WTC11 (cell line): ENCODE data around the gene SLC47A2. TPM values are rescaled to one million over a fixed set of nuclear protein-coding genes. Genes with fewer than 3 reads are reported as not detected.

Experiments
- FOXJ3 ChIP-seq: sonication (generic); formaldehyde crosslinking; IDR thresholded peaks from 2 replicates; pipeline ENCODE4 v1.9.0; 2021; ENCODE audit warnings: missing genetic modification reagents, mild to moderate bottlenecking, borderline replicate concordance
- total RNA-seq: library from RNA; stranded (reverse); gene quantifications from 3 replicates; pipeline ENCODE4 v1.2.3, GENCODE V29; 2021
- TF ChIP-seq, protein P1 (sequence below): sonication (generic); formaldehyde crosslinking; IDR thresholded peaks from 2 replicates; pipeline ENCODE4 v1.8.0; 2023; ENCODE audit warnings: missing genetic modification reagents, mild to moderate bottlenecking, borderline replicate concordance

The SLC47A2 gene
- total RNA-seq, 1 experiment from 2014 or later, result not detected

DNA sequence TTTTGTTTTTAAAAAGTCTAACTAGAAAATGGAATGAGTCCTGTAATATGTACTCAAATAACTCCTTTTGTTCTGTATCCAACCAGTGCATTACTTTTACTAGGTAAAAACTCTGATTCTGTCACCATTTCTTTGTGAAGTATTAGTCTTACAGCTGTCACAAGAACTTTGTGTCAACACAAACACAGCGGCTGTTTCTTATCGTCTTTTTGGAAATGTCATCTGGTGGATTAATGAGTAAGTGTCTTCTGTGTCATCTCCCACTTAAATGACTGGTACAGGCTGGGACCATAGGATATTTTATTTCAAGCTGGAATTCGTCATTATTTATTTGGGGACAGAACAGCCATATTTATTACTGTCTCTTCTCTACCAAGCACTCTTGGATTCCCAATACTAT, 86.9 kb downstream of the SLC47A2 start (continued):
- TF ChIP-seq, protein P1, sequence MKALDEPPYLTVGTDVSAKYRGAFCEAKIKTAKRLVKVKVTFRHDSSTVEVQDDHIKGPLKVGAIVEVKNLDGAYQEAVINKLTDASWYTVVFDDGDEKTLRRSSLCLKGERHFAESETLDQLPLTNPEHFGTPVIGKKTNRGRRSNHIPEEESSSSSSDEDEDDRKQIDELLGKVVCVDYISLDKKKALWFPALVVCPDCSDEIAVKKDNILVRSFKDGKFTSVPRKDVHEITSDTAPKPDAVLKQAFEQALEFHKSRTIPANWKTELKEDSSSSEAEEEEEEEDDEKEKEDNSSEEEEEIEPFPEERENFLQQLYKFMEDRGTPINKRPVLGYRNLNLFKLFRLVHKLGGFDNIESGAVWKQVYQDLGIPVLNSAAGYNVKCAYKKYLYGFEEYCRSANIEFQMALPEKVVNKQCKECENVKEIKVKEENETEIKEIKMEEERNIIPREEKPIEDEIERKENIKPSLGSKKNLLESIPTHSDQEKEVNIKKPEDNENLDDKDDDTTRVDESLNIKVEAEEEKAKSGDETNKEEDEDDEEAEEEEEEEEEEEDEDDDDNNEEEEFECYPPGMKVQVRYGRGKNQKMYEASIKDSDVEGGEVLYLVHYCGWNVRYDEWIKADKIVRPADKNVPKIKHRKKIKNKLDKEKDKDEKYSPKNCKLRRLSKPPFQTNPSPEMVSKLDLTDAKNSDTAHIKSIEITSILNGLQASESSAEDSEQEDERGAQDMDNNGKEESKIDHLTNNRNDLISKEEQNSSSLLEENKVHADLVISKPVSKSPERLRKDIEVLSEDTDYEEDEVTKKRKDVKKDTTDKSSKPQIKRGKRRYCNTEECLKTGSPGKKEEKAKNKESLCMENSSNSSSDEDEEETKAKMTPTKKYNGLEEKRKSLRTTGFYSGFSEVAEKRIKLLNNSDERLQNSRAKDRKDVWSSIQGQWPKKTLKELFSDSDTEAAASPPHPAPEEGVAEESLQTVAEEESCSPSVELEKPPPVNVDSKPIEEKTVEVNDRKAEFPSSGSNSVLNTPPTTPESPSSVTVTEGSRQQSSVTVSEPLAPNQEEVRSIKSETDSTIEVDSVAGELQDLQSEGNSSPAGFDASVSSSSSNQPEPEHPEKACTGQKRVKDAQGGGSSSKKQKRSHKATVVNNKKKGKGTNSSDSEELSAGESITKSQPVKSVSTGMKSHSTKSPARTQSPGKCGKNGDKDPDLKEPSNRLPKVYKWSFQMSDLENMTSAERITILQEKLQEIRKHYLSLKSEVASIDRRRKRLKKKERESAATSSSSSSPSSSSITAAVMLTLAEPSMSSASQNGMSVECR (CRISPR knock-in tag), result no peak
- no peak for TF ChIP-seq FOXJ3 (CRISPR knock-in tag)

Other genes starting within 250 kb of the SLC47A2 start
- gene SLC47A1, start 182.7 kb downstream of the SLC47A2 start, total RNA-seq, result 2.5 to 3.3 TPM (median 2.9 TPM) in 3 replicates
- gene ALDH3A2, start 67.8 kb downstream of the SLC47A2 start, total RNA-seq, result 68.5 to 84.3 TPM (median 80.6 TPM) in 3 replicates
- gene ALDH3A1, start 31.7 kb upstream of the SLC47A2 start, total RNA-seq, result 0.35 to 1.1 TPM (median 0.53 TPM) in 3 replicates
- 5.1 to 7.8 TPM (median 7.8 TPM) in 3 replicates for gene ULK2, start 151.4 kb upstream of the SLC47A2 start, total RNA-seq